Subcutaneous abdominal adipose tissue (tissue), 5 donors: ENCODE data around the gene NRG3.
"Not testable (repeated sequence)": the region's sequence is repeated elsewhere in the genome, so short reads cannot be mapped to it uniquely, and the experiment has no call there.

Source experiments
- H3K27ac ChIP-seq: one replicate; pipeline ENCODE4 v1.7.0; 2013; ENCODE audit warnings: low read depth, mild to moderate bottlenecking, inconsistent platforms, low read length, moderate library complexity
- H3K27me3 ChIP-seq, 5 donors: one replicate each; pipeline ENCODE4 v1.7.0; 2013; ENCODE audit warnings: low read length in 5 of 5, inconsistent platforms in 1 of 5; ENCODE audit not compliant: control insufficient read depth in 5 of 5, insufficient read depth in 4 of 5
- H3K36me3 ChIP-seq, 5 donors: one replicate each; pipeline ENCODE4 v1.7.0; 2013; ENCODE audit warnings: low read length in 5 of 5; ENCODE audit not compliant: control insufficient read depth in 5 of 5, insufficient read depth in 5 of 5
- H3K4me1 ChIP-seq, 5 donors: one replicate each; pipeline ENCODE4 v1.7.0; 2013; ENCODE audit warnings: low read length in 5 of 5, mild to moderate bottlenecking in 3 of 5, moderate library complexity in 1 of 5; ENCODE audit not compliant: control insufficient read depth in 5 of 5, insufficient read depth in 5 of 5
- H3K4me3 ChIP-seq, 5 donors: one replicate each; pipeline ENCODE4 v1.7.0; 2013; ENCODE audit warnings: low read length in 5 of 5, low read depth in 1 of 5
- H3K9ac ChIP-seq, 5 donors: one replicate each; pipeline ENCODE4 v1.7.0; 2013; ENCODE audit warnings: low read length in 5 of 5, mild to moderate bottlenecking in 4 of 5, moderate library complexity in 3 of 5
- H3K9me3 ChIP-seq, 5 donors: one replicate each; pipeline ENCODE4 v1.7.0; 2013; ENCODE audit warnings: low read length in 5 of 5; ENCODE audit not compliant: control insufficient read depth in 5 of 5
- donor health status: healthy.
- donor health status: healthy.
- donor health status: healthy.
- donor health status: healthy.
- donor health status: healthy.

NRG3 gene

GRCh38 chr10:82986216-82986615 is 1111.2 kb downstream of the NRG3 start:
- H3K4me1 ChIP-seq, result no peaks in the 10 kb centered on the region
- no peaks in the 10 kb centered on the region for H3K9me3 ChIP-seq
- H3K27ac ChIP-seq, result no peak overlapping the region
- H3K4me3 ChIP-seq, result no peak overlapping the region
- no peaks in the 10 kb centered on the region for H3K27me3 ChIP-seq
- H3K36me3 ChIP-seq, result no peaks in the 10 kb centered on the region
- no peak overlapping the region for H3K9ac ChIP-seq

- H3K4me1 ChIP-seq, H3K27me3 ChIP-seq, H3K4me3 ChIP-seq, H3K27ac ChIP-seq, H3K9me3 ChIP-seq, H3K9ac ChIP-seq, H3K36me3 ChIP-seq: not testable (repeated sequence)
Measured at GRCh38 chr10:83006479-83006878, 1131.5 kb downstream of the NRG3 start.

GRCh38 chr10:83007510-83007909 is 1132.5 kb downstream of the NRG3 start:
- no peaks in the 10 kb centered on the region for H3K4me1 ChIP-seq
- H3K27ac ChIP-seq, result no peak overlapping the region
- no peaks in the 10 kb centered on the region for H3K36me3 ChIP-seq
- no peak overlapping the region for H3K9ac ChIP-seq
- H3K9me3 ChIP-seq, result no peaks in the 10 kb centered on the region
- H3K27me3 ChIP-seq, result no peaks in the 10 kb centered on the region
- no peak overlapping the region for H3K4me3 ChIP-seq

- Histone ChIP-seq H3K27ac (no peak overlapping the region), H3K9me3 (no peaks in the 10 kb centered on the region)
Measured at GRCh38 chr10:83012866-83013265, 1137.9 kb downstream of the NRG3 start.

GRCh38 chr10:83017076-83017867 is 1142.3 kb downstream of the NRG3 start:
- Histone ChIP-seq H3K27me3 (no peaks in the 10 kb centered on the region), H3K4me1 (no peaks in the 10 kb centered on the region), H3K9me3 (peaks cover 0 to 4% (median 0%) of the 10 kb centered on the region in 5 donors), H3K4me3 (no peak overlapping the region), H3K36me3 (no peaks in the 10 kb centered on the region), H3K9ac (no peak overlapping the region), H3K27ac (no peak overlapping the region)

More at GRCh38 chr10:83012866-83013265, 1137.9 kb downstream of the NRG3 start:
- Histone ChIP-seq H3K9ac (no peak overlapping the region), H3K4me3 (no peak overlapping the region), H3K4me1 (no peaks in the 10 kb centered on the region), H3K36me3 (no peaks in the 10 kb centered on the region), H3K27me3 (no peaks in the 10 kb centered on the region)

- no peaks in the 10 kb centered on the region for H3K27me3 ChIP-seq
- H3K4me1 ChIP-seq, result no peaks in the 10 kb centered on the region
- no peak overlapping the region for H3K27ac ChIP-seq
- H3K9me3 ChIP-seq, result peaks cover 0 to 4% (median 0%) of the 10 kb centered on the region in 5 donors
- H3K4me3 ChIP-seq, result no peak overlapping the region
- H3K9ac ChIP-seq, result no peak overlapping the region
- H3K36me3 ChIP-seq, result no peaks in the 10 kb centered on the region
Measured at GRCh38 chr10:83023662-83024061, 1148.7 kb downstream of the NRG3 start.
